Activated CD4-positive, alpha-beta T cell treated with anti-CD3 and anti-CD28 coated beads, Interleukin-2, amount 50 U/mL, for 4 hours (primary cell): ENCODE data around the gene ZBTB7B.
A peak's percentile ranks its signal among the peaks of the same experiment; 100 is the strongest.

ENCODE experiments used
- DNase-seq, 2 experiments: peaks; one replicate each; pipeline ENCODE4 v3.0.0-alpha.2; 2020

Gene ZBTB7B

DNA sequence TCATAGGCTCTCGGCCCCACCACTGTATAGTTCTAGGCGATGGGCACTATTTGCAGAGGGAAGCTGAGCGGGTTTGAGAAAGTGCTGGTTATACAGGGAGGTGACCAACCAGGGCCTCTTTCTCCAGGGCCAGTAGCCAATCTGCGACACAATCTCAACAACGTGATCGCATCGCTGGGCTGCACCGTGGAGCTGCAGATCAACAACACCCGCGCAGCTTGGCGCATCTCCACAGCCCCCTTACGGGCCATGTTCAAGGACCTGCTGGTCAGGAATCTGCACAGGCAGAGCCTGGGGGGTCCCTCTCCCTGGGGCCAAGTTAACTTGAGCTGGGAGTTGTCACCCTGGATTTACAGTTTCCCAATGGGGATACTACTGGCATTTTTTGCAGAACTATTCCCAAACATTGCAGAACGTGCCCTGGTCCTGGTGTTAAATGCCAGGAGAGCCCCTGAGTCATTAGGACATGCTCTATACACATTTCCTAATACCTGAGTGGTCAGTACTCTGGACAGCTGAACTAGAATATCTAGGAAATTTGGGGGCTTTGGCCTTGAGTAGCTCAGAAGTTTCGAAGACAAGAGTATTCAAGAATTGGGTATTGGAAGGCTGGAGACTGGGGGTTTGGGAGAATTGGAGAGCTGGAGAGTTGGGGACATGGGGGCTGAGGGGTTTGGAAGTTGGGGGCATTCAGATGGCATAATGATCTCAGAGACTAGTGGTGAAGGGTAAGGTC is 37.9 kb downstream of the ZBTB7B start:
- DNase-seq = no peak

DNA sequence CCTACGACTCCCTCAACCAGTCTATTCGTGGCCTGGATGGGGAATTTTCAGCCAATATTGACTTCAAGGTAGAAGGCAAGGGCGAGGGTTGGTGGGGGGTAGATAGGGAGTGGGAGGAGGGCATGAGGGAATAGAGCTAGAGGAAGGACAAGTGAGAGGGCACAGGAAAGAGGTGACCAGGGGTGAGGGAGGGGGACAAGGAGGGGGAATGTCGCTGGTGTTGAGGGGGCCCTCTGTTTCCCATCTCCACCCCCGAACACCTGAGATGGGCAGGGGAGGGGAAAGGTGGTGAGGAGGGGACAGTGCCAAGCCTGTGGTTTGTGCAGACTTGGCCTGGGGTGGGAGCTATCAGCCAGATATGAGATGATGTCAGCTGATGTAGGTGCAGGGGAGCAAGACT is 40.2 kb downstream of the ZBTB7B start:
- DNase-seq = no peak

DNA sequence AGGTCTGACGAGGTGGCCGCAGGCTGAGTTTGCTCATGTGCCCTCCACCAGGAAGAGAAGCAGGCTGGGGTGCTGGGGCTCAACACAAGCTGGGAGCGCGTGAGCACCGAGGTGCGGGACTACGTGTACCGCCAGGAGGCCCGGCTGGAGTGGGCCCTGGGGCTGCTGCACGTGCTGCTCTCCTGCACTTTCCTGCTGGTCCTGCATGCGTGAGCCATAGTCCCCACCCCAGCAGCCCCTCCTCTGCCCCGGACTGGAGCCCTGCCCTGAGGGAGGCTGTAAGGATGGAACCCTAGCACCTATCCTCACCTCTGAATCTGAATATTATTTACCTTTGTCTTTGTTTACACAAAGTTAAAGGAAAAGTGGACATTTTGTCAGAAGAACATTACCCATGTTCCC is 40.7 kb downstream of the ZBTB7B start:
- no peak for DNase-seq

DNA sequence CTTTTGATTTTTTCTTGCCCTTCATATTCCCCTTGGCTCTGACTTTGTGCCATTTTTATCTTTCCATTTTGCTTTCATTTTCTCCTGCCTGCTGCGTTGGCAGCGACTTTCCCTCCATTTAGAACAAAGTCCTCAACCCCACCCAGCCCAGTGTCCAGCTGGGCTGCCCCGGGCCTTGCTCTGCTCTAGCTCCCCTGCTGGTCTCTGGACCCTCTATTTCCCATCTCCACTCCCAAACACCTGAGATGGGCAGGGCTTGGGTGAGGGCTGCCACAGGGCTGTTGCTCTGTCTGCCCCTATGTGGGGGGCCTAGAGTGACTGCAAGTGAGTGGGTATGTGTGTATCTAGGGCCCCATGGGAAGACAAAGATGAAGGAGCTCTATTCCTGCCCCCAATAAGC is 41.2 kb downstream of the ZBTB7B start:
- DNase-seq = no peak

DNA sequence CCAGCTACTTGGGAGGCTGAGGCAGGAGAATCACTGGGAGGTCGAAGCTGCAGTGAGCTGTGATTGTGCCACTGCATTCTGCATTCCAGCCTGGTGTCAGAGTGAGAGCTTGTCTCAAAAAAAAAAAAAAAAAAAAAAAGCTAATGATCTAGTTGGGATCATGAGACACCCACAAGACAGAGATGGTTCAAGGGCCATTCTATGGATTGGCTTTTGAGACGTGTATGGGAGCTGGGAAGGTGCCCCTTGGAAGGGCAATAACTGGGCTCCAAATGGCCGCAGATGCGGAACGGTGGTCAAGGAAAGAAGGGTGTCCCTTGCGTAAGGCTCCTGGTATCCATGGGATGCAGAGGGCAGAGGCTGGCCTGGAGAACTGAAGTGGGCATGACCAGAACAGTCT is 41.8 kb downstream of the ZBTB7B start:
- no peak for DNase-seq

DNA sequence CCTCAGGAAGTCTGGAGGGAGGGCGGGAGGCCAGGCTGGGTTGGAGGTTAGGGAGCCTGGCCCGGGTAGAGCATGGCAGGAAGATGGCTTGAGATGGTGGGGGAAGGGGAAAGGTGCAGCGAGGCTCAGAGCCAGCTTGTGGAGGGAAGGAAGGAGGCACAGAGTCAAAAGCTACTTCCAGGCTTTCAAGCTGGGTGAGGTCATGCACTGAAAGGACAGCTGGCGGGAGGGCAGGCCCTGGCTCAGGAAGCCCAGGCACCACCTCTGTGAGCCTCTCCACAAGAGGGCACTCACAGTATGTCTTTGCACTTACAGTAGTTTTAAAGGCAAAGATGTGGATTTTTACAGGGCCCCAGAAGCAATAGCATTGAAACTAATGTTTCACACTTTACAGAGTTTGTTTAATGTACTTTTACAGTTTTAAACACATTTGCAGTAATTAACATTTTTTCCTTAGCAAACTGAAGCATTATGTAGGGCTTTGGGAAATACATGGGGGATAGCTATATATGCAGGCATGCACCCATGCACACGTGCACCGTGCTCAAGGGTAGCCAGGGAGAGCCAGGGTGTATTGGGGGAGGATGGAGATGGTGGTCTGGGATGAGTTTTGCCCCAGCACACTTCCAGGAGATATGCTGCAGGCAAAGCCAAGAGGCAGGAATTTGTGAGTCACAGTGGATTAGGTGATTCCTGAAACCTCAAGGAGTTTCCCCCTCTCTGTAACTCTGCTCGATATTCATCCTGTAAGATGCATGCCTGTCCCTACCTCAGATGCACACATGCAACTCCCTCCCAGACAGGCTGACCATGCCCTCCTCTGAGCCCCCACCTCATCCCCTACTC is 42.4 kb downstream of the ZBTB7B start:
- DNase-seq = peak; percentile 48 to 52

DNA sequence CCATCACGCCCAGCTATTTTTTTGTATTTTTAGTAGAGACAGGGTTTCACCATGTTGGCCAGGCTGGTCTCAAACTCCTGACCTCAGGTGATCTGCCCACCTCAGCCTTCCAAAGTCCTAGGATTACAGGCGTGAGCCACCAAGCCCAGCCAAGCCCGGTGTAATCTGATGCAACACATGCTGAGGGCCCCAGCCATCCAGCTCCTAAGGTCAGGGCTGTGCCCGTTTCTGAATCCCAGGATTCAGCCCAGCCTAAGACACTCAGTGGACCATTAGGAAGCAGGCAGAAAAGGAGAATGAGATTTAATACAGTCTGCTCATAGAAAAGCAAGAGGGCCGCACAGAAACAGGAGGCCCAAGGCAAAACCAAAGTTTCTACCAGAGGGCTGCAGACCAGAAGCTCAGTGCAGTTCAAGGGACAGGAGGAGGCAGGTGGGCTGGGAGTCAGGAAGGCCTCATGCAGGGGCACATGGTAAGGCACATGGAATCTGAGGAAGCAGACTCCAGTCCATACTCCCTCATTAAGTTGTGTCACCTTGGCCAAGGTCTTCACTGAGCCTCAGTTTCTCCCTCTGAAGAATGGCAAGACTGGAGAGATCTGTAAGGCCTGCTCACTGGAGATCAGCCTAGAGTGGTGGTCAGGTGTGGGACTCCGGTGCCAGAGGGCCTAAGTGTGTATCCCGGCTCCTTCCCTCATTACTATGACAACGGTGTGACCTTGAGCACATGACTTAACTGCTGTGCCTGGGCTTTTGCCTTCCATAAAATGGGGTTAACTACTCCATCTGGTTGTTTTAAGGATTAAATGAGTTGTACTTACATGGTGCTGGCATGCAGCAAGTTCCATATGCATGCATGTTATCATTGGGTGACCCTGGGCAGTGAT is 46.1 kb downstream of the ZBTB7B start:
- DNase-seq = no peak

DNA sequence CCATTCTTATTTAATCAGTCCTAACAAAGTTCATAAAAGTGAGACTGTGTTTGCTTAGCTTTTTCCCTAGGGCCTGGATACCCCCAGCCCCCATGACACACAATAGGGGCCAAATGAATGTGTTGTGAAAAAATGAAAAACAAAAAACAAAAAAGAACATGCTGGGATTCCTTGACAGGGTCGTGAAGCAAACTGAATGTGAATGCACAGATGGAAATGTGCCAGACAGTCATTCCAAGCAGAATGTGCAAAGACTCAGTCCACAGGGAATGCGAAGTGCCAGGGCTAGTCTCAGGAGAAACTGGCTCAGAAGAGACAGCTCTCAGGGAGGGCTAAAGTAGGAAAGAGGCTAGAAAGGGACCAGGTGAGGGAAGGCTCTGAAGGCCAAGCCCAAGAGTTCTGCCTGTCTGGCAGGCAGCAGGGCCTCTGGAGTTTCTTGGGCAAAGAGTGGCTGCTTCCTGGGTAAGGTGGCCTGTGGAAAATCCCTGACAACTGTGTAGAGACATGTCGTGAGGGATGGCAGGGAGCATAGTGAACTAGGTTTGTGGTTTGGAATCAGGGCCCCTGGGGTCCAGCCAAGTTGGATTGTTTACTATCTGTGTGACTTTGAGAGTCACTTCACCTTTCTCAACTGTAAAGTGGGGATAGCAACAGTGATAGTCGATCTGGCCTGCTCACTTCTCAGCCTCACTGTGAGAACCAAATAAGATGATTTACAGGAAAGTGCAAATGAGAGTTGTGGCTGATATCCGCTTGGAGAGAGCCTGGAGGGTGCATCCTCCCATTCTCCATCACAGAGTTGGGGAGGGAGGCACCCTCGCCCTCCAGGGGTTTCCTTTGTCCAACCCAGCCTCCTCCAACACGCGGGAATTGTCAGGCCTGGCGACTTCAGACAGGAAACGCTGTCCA is 47.3 kb downstream of the ZBTB7B start:
- no peak for DNase-seq

DNA sequence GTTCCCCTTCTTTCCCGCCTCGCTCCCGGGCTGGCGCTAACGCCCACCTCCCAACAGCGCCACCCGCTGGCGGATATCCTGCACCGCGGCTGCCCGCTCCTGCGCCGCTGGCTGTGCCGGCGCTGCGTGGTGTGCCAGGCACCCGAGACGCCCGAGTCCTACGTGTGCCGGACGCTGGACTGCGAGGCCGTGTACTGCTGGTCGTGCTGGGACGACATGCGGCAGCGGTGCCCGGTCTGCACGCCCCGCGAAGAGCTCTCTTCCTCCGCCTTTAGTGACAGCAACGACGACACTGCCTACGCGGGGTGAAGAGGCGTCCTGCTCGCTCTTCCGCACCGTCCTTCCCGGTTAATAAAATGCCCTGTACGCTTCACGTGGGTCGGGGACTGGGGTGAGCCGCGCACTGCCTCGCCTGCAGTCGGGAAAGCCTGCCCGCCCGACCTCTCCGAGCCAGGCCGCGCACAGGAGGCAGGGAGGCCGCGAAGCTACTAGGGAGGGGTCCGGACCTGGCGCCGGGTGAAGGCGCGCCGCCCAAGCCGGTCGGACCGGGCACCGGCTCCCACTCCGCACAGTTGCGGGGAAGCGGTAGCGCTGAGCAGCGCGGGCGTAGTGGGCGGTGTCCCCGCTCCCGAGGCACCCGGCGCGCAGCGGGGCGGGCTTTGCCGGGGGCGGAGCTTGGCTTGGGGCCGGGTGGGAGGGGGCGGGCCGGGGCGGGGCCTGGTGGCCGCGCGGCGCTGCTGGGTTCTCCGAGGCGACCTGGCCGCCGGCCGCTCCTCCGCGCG is 48.1 kb downstream of the ZBTB7B start, which contains the start of gene ADAM15:
ADAM15 (plus strand) TSS at position 757 of the 782 bp plus-strand sequence. CDS start 71 bp downstream, outside the sequence.
- DNase-seq = peak; percentile 68 to 72

DNA sequence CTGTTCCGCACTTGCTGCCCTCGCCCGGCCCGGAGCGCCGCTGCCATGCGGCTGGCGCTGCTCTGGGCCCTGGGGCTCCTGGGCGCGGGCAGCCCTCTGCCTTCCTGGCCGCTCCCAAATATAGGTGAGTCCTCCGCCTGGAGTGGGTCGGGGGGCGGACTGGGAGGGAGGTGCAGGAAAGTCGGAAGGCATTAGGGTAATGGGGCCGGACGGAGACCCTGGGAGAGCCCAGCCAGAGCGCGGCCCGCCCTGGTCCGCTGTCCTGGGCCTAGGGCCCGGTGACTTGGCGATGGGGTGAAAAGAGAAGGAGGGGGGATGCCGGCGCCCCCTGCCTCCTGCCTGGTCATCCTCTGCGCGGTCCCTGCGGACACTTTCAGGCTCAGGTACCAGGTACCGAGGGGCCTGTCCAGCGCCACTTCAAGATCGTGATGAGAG is 48.8 kb downstream of the ZBTB7B start:
- no peak for DNase-seq

DNA sequence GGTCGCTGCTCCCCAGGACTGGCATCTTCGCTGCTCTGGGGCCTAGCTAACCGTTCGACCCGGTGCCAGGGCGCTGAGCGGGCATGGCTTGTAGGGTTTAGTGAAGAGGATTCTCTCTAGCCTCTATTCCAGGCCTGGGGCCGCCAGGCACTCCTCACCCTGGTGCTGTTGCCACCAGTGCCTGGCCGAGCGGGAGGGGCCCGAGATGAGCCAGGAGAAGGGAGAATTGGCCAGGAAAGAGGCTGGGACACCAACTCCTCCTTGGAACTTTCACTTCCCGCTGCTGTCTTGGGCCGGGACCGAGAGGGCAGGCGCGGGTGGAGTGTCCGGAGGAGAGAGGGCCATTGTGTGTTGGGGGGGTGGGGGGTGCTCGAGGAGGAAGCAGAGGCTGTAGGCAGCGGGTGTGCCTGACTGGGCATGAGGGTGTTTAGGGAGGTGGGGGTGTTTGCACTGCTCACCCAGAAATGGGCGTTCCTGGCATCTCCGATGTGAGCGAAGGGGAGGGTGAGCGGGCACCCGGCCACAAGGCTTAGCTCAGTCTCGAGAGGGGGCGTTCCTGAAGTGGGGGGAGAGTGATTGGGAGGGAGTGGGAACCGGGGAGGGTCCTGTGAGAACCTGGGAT is 49.3 kb downstream of the ZBTB7B start:
- DNase-seq = peak; percentile 34 to 44

DNA sequence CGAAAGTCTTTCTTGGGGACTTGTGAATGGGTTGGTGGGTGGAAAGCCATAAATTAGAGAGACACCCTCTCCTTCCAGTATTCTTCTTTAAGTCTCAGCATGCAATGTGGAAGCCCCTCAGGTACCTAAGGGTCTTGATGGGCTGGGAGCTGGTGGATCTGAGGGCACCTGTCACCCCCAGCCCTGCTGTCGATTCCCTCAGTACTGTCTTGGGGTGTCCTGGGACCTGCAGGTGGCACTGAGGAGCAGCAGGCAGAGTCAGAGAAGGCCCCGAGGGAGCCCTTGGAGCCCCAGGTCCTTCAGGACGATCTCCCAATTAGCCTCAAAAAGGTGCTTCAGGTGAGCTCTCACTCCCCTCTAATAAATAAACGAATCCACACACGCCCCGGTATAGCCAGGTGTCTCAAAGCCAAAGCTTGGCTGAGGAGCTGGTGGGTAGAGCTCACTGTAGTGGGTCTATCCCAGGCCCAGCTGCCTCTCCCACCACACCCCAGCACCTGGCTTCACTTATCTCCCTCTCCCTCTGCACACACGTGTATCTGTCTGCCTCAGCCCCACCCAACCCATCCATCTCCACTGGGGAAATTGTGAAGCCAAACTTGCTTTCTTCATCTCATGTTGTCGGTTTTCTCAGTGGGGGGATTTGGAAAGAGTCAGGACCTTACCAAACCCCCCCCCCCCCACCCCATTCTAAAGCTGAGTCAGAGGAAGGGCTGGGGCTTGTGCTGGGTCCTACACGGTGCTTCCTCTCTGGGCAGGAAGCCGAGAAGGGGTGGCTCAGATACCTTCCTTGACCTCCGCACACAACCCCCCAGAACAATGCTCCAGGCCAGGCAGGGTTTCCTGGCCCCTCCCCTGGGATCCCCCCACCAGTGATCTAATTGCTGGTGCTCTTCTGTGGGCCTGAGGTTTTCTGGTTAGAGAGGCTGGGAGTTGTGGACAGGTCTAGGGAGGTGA is 50.1 kb downstream of the ZBTB7B start:
- DNase-seq = no peak

DNA sequence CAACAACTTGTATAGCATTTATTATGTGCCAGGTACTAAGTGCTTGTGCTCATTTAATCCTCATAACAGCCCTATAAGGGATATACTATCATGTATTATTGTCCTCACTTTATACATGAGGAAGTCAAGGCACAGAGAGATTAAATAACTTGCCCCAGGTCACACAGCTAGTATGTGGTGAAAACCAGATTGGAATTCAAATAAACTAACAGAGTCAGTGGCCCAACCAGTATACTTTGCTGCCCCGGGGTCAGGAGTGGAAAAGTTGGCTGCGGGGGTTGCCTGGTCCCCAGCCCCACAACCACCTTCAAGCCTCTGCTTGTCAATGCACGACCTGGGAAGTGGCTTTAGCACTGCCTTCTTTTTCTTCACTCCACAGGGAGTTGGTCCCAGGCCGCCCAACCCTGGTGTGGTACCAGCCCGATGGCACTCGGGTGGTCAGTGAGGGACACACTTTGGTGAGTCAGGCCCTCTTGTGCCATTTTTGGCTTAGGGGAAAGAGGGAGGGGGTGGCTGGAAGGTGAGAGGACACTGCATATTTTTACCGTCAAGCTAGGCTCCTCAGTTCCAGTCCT is 51.0 kb downstream of the ZBTB7B start:
- no peak for DNase-seq

DNA sequence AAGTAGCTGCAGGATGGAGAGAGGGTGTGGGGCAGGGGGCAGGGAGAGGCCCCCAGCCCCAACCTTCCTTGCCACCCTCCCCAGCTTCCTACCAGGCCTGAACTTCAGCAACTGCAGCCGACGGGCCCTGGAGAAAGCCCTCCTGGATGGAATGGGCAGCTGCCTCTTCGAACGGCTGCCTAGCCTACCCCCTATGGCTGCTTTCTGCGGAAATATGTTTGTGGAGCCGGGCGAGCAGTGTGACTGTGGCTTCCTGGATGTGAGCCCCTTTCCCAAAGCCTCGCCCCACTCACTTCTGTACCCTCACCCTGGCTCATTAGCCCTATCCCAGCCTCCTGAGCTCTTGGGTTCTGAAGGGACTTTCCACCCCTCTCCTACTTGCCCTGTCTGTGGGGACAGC is 54.5 kb downstream of the ZBTB7B start:
- no peak for DNase-seq

DNA sequence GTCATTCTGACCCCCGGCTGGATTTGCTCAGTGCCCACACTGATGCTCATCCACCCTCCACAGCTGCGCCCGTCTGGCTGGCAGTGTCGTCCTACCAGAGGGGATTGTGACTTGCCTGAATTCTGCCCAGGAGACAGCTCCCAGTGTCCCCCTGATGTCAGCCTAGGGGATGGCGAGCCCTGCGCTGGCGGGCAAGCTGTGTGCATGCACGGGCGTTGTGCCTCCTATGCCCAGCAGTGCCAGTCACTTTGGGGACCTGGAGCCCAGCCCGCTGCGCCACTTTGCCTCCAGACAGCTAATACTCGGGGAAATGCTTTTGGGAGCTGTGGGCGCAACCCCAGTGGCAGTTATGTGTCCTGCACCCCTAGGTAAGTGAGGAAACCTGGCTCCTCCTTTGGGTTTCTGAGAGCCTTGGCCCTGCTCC is 55.2 kb downstream of the ZBTB7B start:
- no peak for DNase-seq

DNA sequence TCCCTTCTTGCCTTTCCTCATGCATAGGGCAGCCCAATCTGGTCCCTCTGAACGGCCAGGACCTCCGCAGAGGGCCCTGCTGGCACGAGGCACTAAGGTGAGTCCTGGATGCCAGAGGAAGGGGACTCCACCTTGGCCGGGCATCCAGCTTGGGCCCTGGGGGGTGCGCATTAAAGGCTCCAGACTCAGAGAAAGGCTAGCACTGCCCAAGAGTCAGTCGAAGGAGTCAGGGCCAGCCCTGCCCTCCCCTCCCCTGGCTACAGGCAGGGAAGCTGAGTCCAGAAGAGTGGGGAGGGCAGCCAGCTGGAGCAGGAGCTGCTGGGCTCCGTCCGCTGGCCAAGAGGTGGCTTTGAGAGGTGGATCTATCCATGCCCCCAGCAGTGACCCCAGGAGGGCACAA is 58.1 kb downstream of the ZBTB7B start:
- DNase-seq = no peak

DNA sequence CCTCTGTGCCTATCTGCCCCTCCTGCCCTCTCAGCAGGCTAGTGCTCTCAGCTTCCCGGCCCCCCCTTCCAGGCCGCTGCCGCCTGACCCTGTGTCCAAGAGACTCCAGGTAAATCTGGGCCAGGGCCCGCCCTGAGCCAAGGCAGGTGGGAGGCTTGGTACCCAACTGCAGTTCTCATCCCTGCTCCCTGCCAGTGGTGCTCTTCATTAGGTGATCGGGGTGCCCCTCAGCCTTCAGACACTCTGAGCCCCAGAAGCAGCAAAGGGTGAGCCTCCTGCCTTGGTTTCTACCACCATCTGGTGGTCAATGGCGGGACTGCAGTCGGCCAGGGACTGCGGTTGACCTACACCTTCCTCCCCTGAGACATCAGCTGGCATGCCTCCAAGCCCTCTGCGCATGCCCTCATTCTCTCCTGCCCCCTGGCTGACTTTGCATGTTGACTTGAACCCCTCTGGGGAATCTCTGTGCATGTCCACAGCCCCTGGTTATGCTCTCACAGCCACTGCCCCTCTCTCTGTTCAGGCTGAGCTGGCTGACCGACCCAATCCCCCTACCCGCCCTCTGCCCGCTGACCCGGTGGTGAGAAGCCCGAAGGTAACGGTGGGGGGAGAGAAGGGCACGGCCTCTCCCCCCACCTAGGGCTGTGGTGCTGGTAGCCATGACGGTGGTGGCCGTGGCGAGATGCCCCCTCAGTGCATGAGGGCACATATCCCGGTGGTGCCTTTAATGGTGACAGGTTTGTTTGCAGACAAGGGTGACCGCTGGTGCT is 59.0 kb downstream of the ZBTB7B start:
- DNase-seq = peak; percentile 94 to 97

DNA sequence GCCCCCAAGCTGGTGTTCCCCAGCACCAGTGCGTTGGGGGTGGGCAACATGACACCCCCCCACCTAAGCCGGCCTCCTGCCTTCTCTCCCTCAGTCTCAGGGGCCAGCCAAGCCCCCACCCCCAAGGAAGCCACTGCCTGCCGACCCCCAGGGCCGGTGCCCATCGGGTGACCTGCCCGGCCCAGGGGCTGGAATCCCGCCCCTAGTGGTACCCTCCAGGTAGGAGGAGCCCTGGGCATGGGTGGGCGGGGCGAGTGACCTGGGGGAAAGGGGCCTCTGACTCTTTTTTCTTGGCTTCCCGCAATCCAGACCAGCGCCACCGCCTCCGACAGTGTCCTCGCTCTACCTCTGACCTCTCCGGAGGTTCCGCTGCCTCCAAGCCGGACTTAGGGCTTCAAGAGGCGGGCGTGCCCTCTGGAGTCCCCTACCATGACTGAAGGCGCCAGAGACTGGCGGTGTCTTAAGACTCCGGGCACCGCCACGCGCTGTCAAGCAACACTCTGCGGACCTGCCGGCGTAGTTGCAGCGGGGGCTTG is 59.6 kb downstream of the ZBTB7B start:
- DNase-seq = no peak
